ENCODE results near the gene SLC22A23. TPM values are rescaled to one million over a fixed set of nuclear protein-coding genes. Genes with fewer than 3 reads are reported as not detected.

Gene SLC22A23
- total RNA-seq, 4 donors from 2014 or later = 7.6 to 13.1 (median 9.5) TPM

DNA sequence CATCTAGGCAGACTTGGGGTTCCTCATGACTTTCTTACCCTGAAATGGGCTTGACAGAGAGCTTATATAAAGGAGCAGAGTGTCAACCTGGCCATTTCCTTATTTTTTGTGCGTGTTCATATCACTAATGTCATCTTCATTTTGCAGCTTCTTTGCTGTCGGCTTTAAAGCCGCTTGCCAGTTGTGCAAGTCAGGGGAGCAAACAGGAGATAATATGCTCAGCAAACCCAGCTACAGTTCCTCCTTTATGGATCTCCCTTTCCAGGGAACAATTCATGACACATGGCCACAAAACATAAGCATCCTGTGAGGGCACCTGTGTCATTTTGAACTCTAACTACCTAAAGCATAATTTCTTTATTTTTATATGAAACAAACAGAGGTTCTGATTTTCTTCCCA is 222.9 kb downstream of the SLC22A23 start:
- DNase-seq (ENCODE audit: extremely low spot score) = no peak
- no peak for TF ChIP-seq POLR2AphosphoS5 (IDR thresholded peaks at IDR 0.05)
- no peak overlapping the region for H3K4me3 ChIP-seq
- H3K27me3 ChIP-seq = peaks cover 0 to 35% (median 6%) of the 10 kb centered on the region in 4 donors
- no peaks in the 10 kb centered on the region for H3K36me3 ChIP-seq
- H3K27ac ChIP-seq (replicated peaks in 1 of 4) = no peak overlapping the region
- intact Hi-C loops (cut with DNase I) = loop anchor here (5.0 kb wide), 1 partner anchor 72 kb away; no protein-coding TSS in a partner anchor
- peaks cover 17 to 36% (median 34%) of the 10 kb centered on the region in 4 donors for H3K4me1 ChIP-seq
- WGBS = 93% methylated on average over 3 of the region's 3 CpGs
- H3K9me3 ChIP-seq = no peaks in the 10 kb centered on the region

DNA sequence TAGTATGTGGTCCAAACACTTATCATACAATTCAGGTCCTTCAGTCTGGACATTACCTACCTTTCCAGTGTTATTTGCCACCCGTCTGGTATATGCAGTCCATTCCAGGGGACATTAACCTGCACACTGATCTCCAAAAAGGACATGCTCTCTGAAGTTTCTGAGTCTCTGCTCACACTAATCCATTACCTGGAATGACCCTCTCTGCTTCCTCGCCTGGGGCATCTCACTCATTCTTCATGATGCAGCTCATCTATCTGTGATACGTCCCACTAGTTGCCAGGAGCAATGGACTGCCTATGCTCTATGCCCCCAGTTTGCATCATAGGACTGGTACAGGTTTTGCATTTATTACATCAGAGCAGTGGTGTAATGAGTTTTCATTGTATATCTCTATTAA is 223.5 kb downstream of the SLC22A23 start:
- WGBS = 87% methylated on average over 3 of the region's 3 CpGs
- Histone ChIP-seq H3K4me3 (no peak overlapping the region), H3K27ac (replicated peaks in 1 of 4) (no peak overlapping the region), H3K36me3 (no peaks in the 10 kb centered on the region), H3K27me3 (peaks cover 0 to 40% (median 8%) of the 10 kb centered on the region in 4 donors), H3K4me1 (peaks cover 23 to 42% (median 40%) of the 10 kb centered on the region in 4 donors), H3K9me3 (no peaks in the 10 kb centered on the region)
- TF ChIP-seq POLR2A (IDR thresholded peaks at IDR 0.05; ENCODE audit: low read depth) (no peak), EP300 (IDR thresholded peaks at IDR 0.05) (no peak), POLR2AphosphoS5 (IDR thresholded peaks at IDR 0.05) (no peak)
- TF ChIP-seq, protein P1, sequence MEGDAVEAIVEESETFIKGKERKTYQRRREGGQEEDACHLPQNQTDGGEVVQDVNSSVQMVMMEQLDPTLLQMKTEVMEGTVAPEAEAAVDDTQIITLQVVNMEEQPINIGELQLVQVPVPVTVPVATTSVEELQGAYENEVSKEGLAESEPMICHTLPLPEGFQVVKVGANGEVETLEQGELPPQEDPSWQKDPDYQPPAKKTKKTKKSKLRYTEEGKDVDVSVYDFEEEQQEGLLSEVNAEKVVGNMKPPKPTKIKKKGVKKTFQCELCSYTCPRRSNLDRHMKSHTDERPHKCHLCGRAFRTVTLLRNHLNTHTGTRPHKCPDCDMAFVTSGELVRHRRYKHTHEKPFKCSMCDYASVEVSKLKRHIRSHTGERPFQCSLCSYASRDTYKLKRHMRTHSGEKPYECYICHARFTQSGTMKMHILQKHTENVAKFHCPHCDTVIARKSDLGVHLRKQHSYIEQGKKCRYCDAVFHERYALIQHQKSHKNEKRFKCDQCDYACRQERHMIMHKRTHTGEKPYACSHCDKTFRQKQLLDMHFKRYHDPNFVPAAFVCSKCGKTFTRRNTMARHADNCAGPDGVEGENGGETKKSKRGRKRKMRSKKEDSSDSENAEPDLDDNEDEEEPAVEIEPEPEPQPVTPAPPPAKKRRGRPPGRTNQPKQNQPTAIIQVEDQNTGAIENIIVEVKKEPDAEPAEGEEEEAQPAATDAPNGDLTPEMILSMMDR (IDR thresholded peaks at IDR 0.05) = no peak
- no peak for DNase-seq (ENCODE audit: extremely low spot score)
- intact Hi-C loops (cut with DNase I) = loop anchor here (5.0 kb wide), 1 partner anchor 71 kb away; no protein-coding TSS in a partner anchor

DNA sequence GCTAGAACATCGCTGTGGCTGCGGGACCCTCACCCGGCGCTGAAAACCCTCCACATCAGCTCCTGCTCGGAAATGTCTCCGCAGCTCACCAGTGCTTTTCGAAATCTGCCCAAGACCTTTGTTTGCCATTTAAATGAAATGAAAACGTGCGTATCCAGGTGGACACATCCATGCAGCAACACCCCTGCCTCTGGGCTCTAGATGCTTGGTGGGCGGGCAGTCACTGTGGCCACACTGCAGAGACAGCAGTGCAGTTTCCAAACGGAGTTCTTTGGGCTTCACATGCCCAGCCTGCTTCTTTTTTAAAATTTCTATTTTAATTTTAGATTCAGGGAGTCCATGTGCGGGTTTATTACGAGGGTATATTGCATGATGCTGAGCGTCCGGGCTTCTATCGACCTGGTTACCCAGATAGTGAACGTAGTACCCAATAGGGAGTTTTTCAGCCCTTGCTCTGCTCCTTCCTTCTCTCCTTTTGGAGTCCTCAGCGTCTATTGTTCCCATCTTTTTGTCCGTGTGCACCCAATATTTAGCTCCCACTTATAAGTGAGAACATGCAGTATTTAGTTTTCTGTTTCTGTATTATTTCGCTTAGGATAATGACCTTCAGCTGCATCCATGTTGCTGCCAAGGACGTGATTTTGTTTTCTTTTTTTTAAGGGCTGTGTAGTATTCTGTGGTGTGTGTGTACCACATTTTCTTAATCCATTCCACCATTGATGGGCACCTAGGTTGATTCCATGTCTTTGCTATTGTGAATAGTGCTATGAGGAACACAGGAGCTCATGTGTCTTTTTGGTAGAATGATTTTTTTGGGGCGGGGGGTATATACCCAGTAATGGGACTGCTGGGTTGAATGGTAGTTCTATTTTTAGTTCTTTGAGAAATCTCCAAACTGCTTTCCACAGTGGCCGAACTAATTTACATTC is 224.6 kb downstream of the SLC22A23 start:
- Histone ChIP-seq H3K27ac (replicated peaks in 1 of 4) (peak overlapping the region; percentile 78 to 90 (median 86)), H3K9me3 (no peaks in the 10 kb centered on the region), H3K36me3 (no peaks in the 10 kb centered on the region), H3K4me3 (peak overlapping the region; percentile 61 to 75 (median 69)), H3K4me1 (peaks cover 34 to 52% (median 50%) of the 10 kb centered on the region in 4 donors), H3K27me3 (peaks cover 0 to 51% (median 17%) of the 10 kb centered on the region in 4 donors)
- 27% methylated on average over 23 of the region's 23 CpGs for WGBS
- DNase-seq (ENCODE audit: extremely low spot score) = no peak
- intact Hi-C loops (cut with DNase I) = loop anchor here (5.0 kb wide), 1 partner anchor 70 kb away; no protein-coding TSS in a partner anchor
- no peak for TF ChIP-seq EP300 (IDR thresholded peaks at IDR 0.05)
- no peak for TF ChIP-seq POLR2A (IDR thresholded peaks at IDR 0.05; ENCODE audit: low read depth)
- TF ChIP-seq, protein P1 (IDR thresholded peaks at IDR 0.05) = no peak
- no peak for TF ChIP-seq POLR2AphosphoS5 (IDR thresholded peaks at IDR 0.05)

DNA sequence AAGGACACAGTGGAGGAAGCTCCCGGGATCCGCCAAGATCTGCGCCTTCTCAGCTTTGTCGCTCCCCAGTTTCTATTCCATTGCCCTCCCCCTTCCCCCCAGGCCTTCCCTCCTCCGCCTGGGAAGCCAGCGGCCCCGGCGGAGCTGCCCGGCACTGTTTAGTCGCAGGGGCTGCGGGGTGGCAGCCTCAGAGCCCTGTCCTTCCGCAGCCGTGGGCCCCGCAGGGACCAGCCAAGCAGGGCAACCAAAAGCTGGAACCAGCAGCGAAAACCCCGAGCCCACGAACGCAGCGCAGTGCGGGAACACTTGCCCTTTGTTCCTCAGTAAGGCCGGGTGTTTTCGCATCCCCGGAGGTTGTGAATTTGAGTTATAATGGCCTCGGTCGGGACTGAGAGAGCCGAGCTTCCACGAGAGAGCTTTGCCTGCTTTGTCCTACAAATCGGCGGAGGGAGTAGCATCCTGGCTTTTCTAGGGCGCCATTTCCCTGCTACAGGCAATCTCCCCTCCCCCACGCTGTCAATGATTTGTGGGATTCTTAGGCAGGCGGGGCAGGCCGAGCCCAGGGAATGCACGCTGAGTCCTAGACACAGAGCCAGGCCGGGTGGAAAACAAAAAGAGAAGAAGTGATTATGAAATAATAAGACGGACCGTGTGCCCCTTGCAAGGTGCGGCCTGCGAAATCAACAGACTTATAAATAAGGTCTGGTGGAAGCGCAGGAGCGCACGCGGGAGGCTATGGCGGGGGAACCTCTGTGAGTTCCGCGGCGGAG is 225.4 kb downstream of the SLC22A23 start:
- H3K4me3 ChIP-seq = peak overlapping the region; percentile 61 to 75 (median 69)
- H3K27me3 ChIP-seq = peaks cover 0 to 59% (median 18%) of the 10 kb centered on the region in 4 donors
- H3K36me3 ChIP-seq = no peaks in the 10 kb centered on the region
- no peaks in the 10 kb centered on the region for H3K9me3 ChIP-seq
- TF ChIP-seq EP300 (IDR thresholded peaks at IDR 0.05) (no peak), POLR2AphosphoS5 (IDR thresholded peaks at IDR 0.05) (peak; percentile 71 to 77), POLR2A (IDR thresholded peaks at IDR 0.05; ENCODE audit: low read depth) (no peak)
- TF ChIP-seq, protein P1 (IDR thresholded peaks at IDR 0.05) = no peak
- intact Hi-C loops (cut with DNase I) = loop anchor here (5.0 kb wide), 1 partner anchor 69 kb away; no protein-coding TSS in a partner anchor
- peaks cover 41 to 61% (median 59%) of the 10 kb centered on the region in 4 donors for H3K4me1 ChIP-seq
- peak overlapping the region; percentile 78 to 90 (median 86) for H3K27ac ChIP-seq (replicated peaks in 1 of 4)
- WGBS = 2% methylated on average over 40 of the region's 47 CpGs
- DNase-seq (ENCODE audit: extremely low spot score) = no peak

Data from esophagus muscularis mucosa (tissue), 4 donors.